Caco-2 (cell line): ENCODE data around the gene LHX5. TPM values are rescaled to one million over a fixed set of nuclear protein-coding genes. Genes with fewer than 3 reads are reported as not detected.

Source experiments
- BruUV-seq: library from RNA; stranded (reverse); fragments of 400-500 nt; replicated peaks from 2 replicates; lab custom pipeline; 2021; lab: Mats Ljungman, UMichigan
- CTCF ChIA-PET: fragments of 300-600 bp; sonication (Branson Sonifier 250); formaldehyde crosslinking; loops from one replicate; lab custom pipeline; 2022; ENCODE audit warnings: antibody characterized with exemption; lab: Charles Lee
- POLR2A ChIA-PET: fragments of 300-600 bp; sonication (Branson Sonifier 250); formaldehyde crosslinking; loops from one replicate; lab custom pipeline; 2022; ENCODE audit warnings: antibody characterized with exemption; lab: Charles Lee
- DNase-seq, 2 experiments: peaks; one replicate each; pipeline versions ENCODE4 v3.0.0 to v3.0.0-alpha.2; 2020 to 2022
- H3K27me3 ChIP-seq: replicated peaks from 2 replicates; pipeline ENCODE4 v1.6.0; 2011; ENCODE audit warnings: low read length; ENCODE audit not compliant: control insufficient read depth, insufficient read depth
- H3K36me3 ChIP-seq: 2 replicates; pipeline ENCODE4 v1.5.1; 2011; ENCODE audit warnings: low read length; ENCODE audit not compliant: control insufficient read depth, insufficient read depth
- H3K4me1 ChIP-seq: fragments of 250-450 bp; sonication (Bioruptor Pico); 2 replicates; pipeline ENCODE4 v1.5.1; 2020; ENCODE audit warnings: mild to moderate bottlenecking
- H3K4me3 ChIP-seq: 2 replicates; pipeline ENCODE4 v1.5.1; 2011; ENCODE audit warnings: low read depth, mild to moderate bottlenecking, control low read depth, low read length
- H3K9me3 ChIP-seq: fragments of 250-450 bp; sonication (Bioruptor Pico); 2 replicates; pipeline ENCODE4 v1.5.1; 2020; ENCODE audit warnings: mild to moderate bottlenecking, moderate library complexity
- H3K27ac Mint-ChIP-seq: one replicate; pipeline ENCODE4 v1.8.0; 2022; ENCODE audit warnings: mixed read lengths; ENCODE audit not compliant: unreplicated experiment
- H3K27me3 Mint-ChIP-seq: one replicate; pipeline ENCODE4 v1.8.0; 2022; ENCODE audit warnings: mixed read lengths; ENCODE audit not compliant: insufficient read depth, unreplicated experiment
- H3K36me3 Mint-ChIP-seq: one replicate; pipeline ENCODE4 v1.8.0; 2022; ENCODE audit warnings: mild to moderate bottlenecking, mixed read lengths; ENCODE audit not compliant: insufficient read depth, unreplicated experiment
- H3K4me1 Mint-ChIP-seq: one replicate; pipeline ENCODE4 v1.8.0; 2022; ENCODE audit warnings: low read depth, mixed read lengths; ENCODE audit not compliant: unreplicated experiment
- H3K4me3 Mint-ChIP-seq: one replicate; pipeline ENCODE4 v1.8.0; 2022; ENCODE audit warnings: mild to moderate bottlenecking, moderate library complexity, mixed read lengths; ENCODE audit not compliant: unreplicated experiment
- H3K9me3 Mint-ChIP-seq: one replicate; pipeline ENCODE4 v1.8.0; 2022; ENCODE audit warnings: mixed read lengths; ENCODE audit not compliant: unreplicated experiment
- intact Hi-C: fragments of 100-400 bp; cut with micrococcal nuclease; formaldehyde crosslinking; loops from one replicate; pipeline ENCODE4 v1.10.0; 2022; ENCODE audit not compliant: unreplicated experiment
- total RNA-seq: library from RNA; stranded (reverse); gene quantifications from 2 replicates; pipeline ENCODE4 v1.2.3, GENCODE V29; 2022
- TF ChIP-seq, protein P1 (sequence below), 2 experiments: fragments of 200-600 bp in 1 of 2; IDR thresholded peaks; 1 replicate in 1 of 2; 2 replicates in 1 of 2; pipeline versions ENCODE4 v1.5.1 to v1.8.0; 2011 to 2022; ENCODE audit warnings: antibody characterized with exemption in 1 of 2, control low read depth in 1 of 2, inconsistent platforms in 1 of 2, low read depth in 1 of 2, low read length in 1 of 2, mild to moderate bottlenecking in 1 of 2, moderate library complexity in 1 of 2; ENCODE audit not compliant: insufficient read depth in 1 of 2, severe bottlenecking in 1 of 2, unreplicated experiment in 1 of 2

LHX5 gene
- total RNA-seq, 1 experiment from 2014 or later: 0.25 TPM

DNA sequence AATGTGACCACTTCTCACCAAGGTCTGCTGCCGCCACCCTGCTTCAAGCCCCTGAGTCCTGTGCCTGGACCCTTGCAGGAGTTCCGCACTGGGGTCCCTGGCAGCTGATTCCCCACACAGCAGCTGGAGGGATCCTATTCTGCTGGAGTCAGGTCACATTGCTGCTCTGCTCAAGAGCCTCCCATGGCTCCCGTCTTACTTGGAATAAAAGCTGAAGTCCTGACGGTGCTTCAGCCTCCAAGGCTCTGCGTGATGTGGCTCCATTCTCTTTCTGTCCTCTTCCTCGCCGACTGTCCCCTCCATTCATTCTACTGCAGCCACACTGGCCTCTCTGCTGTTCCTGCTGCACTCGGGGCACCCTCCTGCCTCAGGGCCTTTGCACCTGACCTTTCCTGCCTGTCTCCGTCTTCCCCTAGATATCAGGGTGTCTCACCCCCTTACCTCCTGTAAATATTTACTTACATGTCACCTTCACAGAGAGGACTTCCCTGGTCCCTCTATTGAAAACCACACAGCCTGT lies 57.1 kb downstream of the LHX5 start:
- no peaks in the 10 kb centered on the region for H3K27me3 ChIP-seq
- H3K4me1 Mint-ChIP-seq: no peaks in the 10 kb centered on the region
- no peaks in the 10 kb centered on the region for H3K27me3 Mint-ChIP-seq
- ChIA-PET CTCF (interaction anchor here (1.2 kb wide), 1 partner anchor 47 kb away, joined by 3 read pairs; no protein-coding TSS in a partner anchor), POLR2A (no interaction called here)
- intact Hi-C loops: no loop called here
- H3K4me3 Mint-ChIP-seq: no peak overlapping the region
- no TSS peak for BruUV-seq
- H3K4me1 ChIP-seq: peaks cover 18% of the 10 kb centered on the region
- no peak for DNase-seq
- H3K36me3 ChIP-seq: no peaks in the 10 kb centered on the region
- no peak overlapping the region for H3K27ac Mint-ChIP-seq
- TF ChIP-seq, protein P1, sequence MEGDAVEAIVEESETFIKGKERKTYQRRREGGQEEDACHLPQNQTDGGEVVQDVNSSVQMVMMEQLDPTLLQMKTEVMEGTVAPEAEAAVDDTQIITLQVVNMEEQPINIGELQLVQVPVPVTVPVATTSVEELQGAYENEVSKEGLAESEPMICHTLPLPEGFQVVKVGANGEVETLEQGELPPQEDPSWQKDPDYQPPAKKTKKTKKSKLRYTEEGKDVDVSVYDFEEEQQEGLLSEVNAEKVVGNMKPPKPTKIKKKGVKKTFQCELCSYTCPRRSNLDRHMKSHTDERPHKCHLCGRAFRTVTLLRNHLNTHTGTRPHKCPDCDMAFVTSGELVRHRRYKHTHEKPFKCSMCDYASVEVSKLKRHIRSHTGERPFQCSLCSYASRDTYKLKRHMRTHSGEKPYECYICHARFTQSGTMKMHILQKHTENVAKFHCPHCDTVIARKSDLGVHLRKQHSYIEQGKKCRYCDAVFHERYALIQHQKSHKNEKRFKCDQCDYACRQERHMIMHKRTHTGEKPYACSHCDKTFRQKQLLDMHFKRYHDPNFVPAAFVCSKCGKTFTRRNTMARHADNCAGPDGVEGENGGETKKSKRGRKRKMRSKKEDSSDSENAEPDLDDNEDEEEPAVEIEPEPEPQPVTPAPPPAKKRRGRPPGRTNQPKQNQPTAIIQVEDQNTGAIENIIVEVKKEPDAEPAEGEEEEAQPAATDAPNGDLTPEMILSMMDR (IDR thresholded peaks at IDR 0.05; ENCODE audit: insufficient read depth in 1 of 2, low read depth in 1 of 2, low read length in 1 of 2, severe bottlenecking in 1 of 2, unreplicated experiment in 1 of 2): no peak
- H3K9me3 Mint-ChIP-seq: no peaks in the 10 kb centered on the region
- no peaks in the 10 kb centered on the region for H3K9me3 ChIP-seq
- no peaks in the 10 kb centered on the region for H3K36me3 Mint-ChIP-seq
- H3K4me3 ChIP-seq: no peak overlapping the region

DNA sequence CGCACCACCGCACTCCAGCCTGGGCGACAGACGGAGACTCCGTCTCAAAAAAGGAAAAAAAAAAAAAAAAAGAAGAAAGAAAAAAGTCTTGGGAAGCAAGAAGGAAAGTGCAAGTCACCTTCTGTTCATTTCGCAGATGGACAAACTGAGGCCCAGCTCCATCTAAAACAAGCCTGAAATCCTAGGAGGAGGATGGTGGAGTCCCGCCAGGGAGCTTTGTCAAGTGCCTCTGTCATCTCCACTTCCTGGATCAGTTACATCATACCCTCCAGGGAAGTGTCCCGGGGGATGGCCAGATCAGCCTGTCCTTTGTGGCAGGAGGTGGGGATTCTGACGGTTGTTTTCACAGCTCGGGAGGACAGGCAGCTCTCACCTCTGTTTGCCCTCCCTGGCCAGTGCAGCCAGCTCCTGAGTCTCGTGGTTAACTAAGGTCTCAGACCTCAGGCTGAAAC lies 58.2 kb downstream of the LHX5 start:
- H3K9me3 Mint-ChIP-seq: no peaks in the 10 kb centered on the region
- no peaks in the 10 kb centered on the region for H3K36me3 Mint-ChIP-seq
- no peaks in the 10 kb centered on the region for H3K27me3 Mint-ChIP-seq
- Histone ChIP-seq H3K4me3 (no peak overlapping the region), H3K4me1 (peaks cover 11% of the 10 kb centered on the region), H3K9me3 (no peaks in the 10 kb centered on the region), H3K36me3 (no peaks in the 10 kb centered on the region), H3K27me3 (no peaks in the 10 kb centered on the region)
- intact Hi-C loops: no loop called here
- no peak overlapping the region for H3K27ac Mint-ChIP-seq
- H3K4me3 Mint-ChIP-seq: no peak overlapping the region
- POLR2A ChIA-PET: no interaction called here
- CTCF ChIA-PET: interaction anchor here (0.7 to 1.2 kb wide), 3 partner anchors 12 to 190 kb away, joined by 3 to 6 read pairs (median 3); no protein-coding TSS in a partner anchor
- H3K4me1 Mint-ChIP-seq: no peaks in the 10 kb centered on the region
- no TSS peak for BruUV-seq
- TF ChIP-seq, protein P1 (IDR thresholded peaks at IDR 0.05; ENCODE audit: insufficient read depth in 1 of 2, low read depth in 1 of 2, low read length in 1 of 2, severe bottlenecking in 1 of 2, unreplicated experiment in 1 of 2): no peak
- no peak for DNase-seq

Other genes with a start within 250 kb of the LHX5 start
- gene SLC8B1, start 136.8 kb downstream of the LHX5 start, total RNA-seq: 13.0 and 13.9 TPM in 2 replicates
- gene PLBD2, start 113.3 kb downstream of the LHX5 start, total RNA-seq: 41.1 and 43.1 TPM in 2 replicates
- not detected in 2 replicates for gene SDS, start 68.0 kb downstream of the LHX5 start, total RNA-seq
- 4.0 and 4.5 TPM in 2 replicates for gene SDSL, start 49.5 kb downstream of the LHX5 start, total RNA-seq